ENCODE measurements around the gene ZNF333.

GRCh38 chr19:14703833-14704232 is 14.0 kb downstream of the ZNF333 start:
- TF ChIP-seq EZH2 (IDR thresholded peaks at IDR 0.05) (no peak), CTCF (IDR thresholded peaks at IDR 0.05) (no peak), EZH2phosphoT487 (IDR thresholded peaks at IDR 0.05) (no peak)
